GM20000 (cell line): ENCODE results near the gene SYT8.
"Not testable (repeated sequence)": the region's sequence is repeated elsewhere in the genome, so short reads cannot be mapped to it uniquely, and the experiment has no call there.

Source experiments
- DNase-seq: peaks from one replicate; pipeline ENCODE4 v3.0.0; 2012; ENCODE audit warnings: low spot score
- CTCF ChIP-seq: IDR thresholded peaks from 2 replicates; pipeline ENCODE4 v1.5.1; 2012; ENCODE audit warnings: mild to moderate bottlenecking, control low read depth; ENCODE audit errors: extremely low read depth, missing control alignments

SYT8 gene

GRCh38 chr11:1812274-1812673 lies 22.5 kb upstream of the SYT8 start:
- no peak for TF ChIP-seq CTCF
- no peak for DNase-seq

- no peak for DNase-seq
- TF ChIP-seq CTCF: no peak
Measured at GRCh38 chr11:1812801-1813200, 22.0 kb upstream of the SYT8 start.

GRCh38 chr11:1813356-1813755 lies 21.4 kb upstream of the SYT8 start:
- DNase-seq: not testable (repeated sequence)

- no peak for DNase-seq
- no peak for TF ChIP-seq CTCF
Measured at GRCh38 chr11:1814691-1815090, 20.1 kb upstream of the SYT8 start.

- DNase-seq: no peak
- no peak for TF ChIP-seq CTCF
Measured at GRCh38 chr11:1815311-1815710, 19.5 kb upstream of the SYT8 start.

GRCh38 chr11:1815751-1816150 lies 19.0 kb upstream of the SYT8 start:
- no peak for TF ChIP-seq CTCF

GRCh38 chr11:1817000-1817399 lies 17.8 kb upstream of the SYT8 start:
- DNase-seq: no peak
- no peak for TF ChIP-seq CTCF

More at GRCh38 chr11:1815751-1816150, 19.0 kb upstream of the SYT8 start:
- no peak for DNase-seq

- DNase-seq: no peak
- no peak for TF ChIP-seq CTCF
Measured at GRCh38 chr11:1817511-1817910, 17.3 kb upstream of the SYT8 start.
